ENCODE measurements around the gene RBM20. TPM values are rescaled to one million over a fixed set of nuclear protein-coding genes. Genes with fewer than 3 reads are reported as not detected.
A peak's percentile ranks its signal among the peaks of the same experiment; 100 is the strongest.

Gene RBM20
- total RNA-seq, 6 experiments from 2014 or later, result 0.04 to 0.29 (median 0.06) TPM

- H3K4me3 ChIP-seq, result no peak overlapping the region
- H3K27me3 ChIP-seq, result no peaks in the 10 kb centered on the region
- intact Hi-C loops (cut with DNase I), result no loop called here
- no peaks in the 10 kb centered on the region for H3K36me3 ChIP-seq
- no peak overlapping the region for H3K27ac ChIP-seq
- ATAC-seq (no peak), DNase-seq (no peak)
- peaks cover 0 to 10% (median 3%) of the 10 kb centered on the region in 4 donors for H3K4me1 ChIP-seq
- no peak for TF ChIP-seq CTCF (IDR thresholded peaks at IDR 0.05)
- no peak for TF ChIP-seq POLR2A (IDR thresholded peaks at IDR 0.05)
- WGBS (ENCODE audit: insufficient coverage, low coverage, low lambda C conversion rate, missing lambda C conversion rate), result 87% methylated on average over 3 of the region's 3 CpGs
- no peaks in the 10 kb centered on the region for H3K9me3 ChIP-seq
Observed at GRCh38 chr10:110772454-110773025, 128.4 kb downstream of the RBM20 start.

- intact Hi-C loops (cut with DNase I), result no loop called here
- Histone ChIP-seq H3K36me3 (no peaks in the 10 kb centered on the region), H3K27ac (no peak overlapping the region), H3K4me3 (no peak overlapping the region), H3K4me1 (peaks cover 0 to 6% (median 3%) of the 10 kb centered on the region in 4 donors), H3K9me3 (no peaks in the 10 kb centered on the region), H3K27me3 (no peaks in the 10 kb centered on the region)
- ATAC-seq (no peak), DNase-seq (no peak)
- no peak for TF ChIP-seq POLR2A (IDR thresholded peaks at IDR 0.05)
- TF ChIP-seq CTCF (IDR thresholded peaks at IDR 0.05), result no peak
- WGBS (ENCODE audit: insufficient coverage, low coverage, low lambda C conversion rate, missing lambda C conversion rate), result 74% methylated on average over 6 of the region's 7 CpGs
Observed at GRCh38 chr10:110773693-110774068, 129.5 kb downstream of the RBM20 start.

- ATAC-seq (peak; percentile 91 to 97 (median 95)), DNase-seq (no peak)
- 73% methylated on average over 8 of the region's 8 CpGs for whole genome bisulfite sequencing (ENCODE audit: insufficient coverage, low coverage, low lambda C conversion rate, missing lambda C conversion rate)
- Histone ChIP-seq H3K4me3 (no peak overlapping the region), H3K4me1 (peaks cover 0 to 6% (median 2%) of the 10 kb centered on the region in 4 donors), H3K9me3 (no peaks in the 10 kb centered on the region), H3K27ac (peak overlapping the region; percentile 44 to 63 (median 61)), H3K36me3 (no peaks in the 10 kb centered on the region), H3K27me3 (no peaks in the 10 kb centered on the region)
- intact Hi-C loops (cut with DNase I), result no loop called here
- TF ChIP-seq CTCF (IDR thresholded peaks at IDR 0.05) (no peak), POLR2A (IDR thresholded peaks at IDR 0.05) (no peak)
Observed at GRCh38 chr10:110774069-110775019, 130.2 kb downstream of the RBM20 start.

DNA sequence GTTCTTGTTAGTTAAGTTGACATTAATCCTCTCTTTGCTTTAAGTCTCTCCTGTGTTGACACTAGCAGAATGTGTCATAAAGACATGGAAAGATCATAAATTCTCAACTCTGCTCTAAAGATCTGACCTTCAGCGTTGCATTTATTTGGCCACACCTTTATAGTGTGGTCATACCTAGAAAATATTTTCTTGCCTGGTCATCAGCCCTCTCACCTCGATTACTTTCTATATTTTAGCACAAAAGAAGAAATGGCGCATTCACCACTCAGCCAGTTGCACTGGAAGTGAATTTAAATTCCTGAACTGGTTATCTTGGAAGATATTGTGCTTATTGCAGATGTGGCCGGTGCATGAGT, 130.9 kb downstream of the RBM20 start:
- peaks cover 0 to 6% (median 2%) of the 10 kb centered on the region in 4 donors for H3K4me1 ChIP-seq
- intact Hi-C loops (cut with DNase I), result no loop called here
- no peak overlapping the region for H3K4me3 ChIP-seq
- TF ChIP-seq POLR2A (IDR thresholded peaks at IDR 0.05), result no peak
- TF ChIP-seq CTCF (IDR thresholded peaks at IDR 0.05), result no peak
- 76% methylated on average over 4 of the region's 4 CpGs for whole genome bisulfite sequencing (ENCODE audit: insufficient coverage, low coverage, low lambda C conversion rate, missing lambda C conversion rate)
- H3K36me3 ChIP-seq, result no peaks in the 10 kb centered on the region
- ATAC-seq (peak in 3 of 4 donors; percentile 12 to 37 (median 21)), DNase-seq (no peak)
- no peaks in the 10 kb centered on the region for H3K27me3 ChIP-seq
- peak overlapping the region; percentile 44 to 61 (median 50) for H3K27ac ChIP-seq
- H3K9me3 ChIP-seq, result no peaks in the 10 kb centered on the region
